H1 (cell line): ENCODE results near the gene CHPF. TPM values are rescaled to one million over a fixed set of nuclear protein-coding genes. Genes with fewer than 3 reads are reported as not detected.

Source experiments
- CTCF ChIA-PET: fragments of 300-600 bp; sonication (Branson Sonifier 250); formaldehyde crosslinking; loops from one replicate; lab custom pipeline; 2021; ENCODE audit not compliant: partially characterized antibody; lab: Charles Lee
- POLR2A ChIA-PET: fragments of 300-600 bp; sonication (Branson Sonifier 250); formaldehyde crosslinking; loops from one replicate; lab custom pipeline; 2021; ENCODE audit warnings: inconsistent platforms; ENCODE audit not compliant: partially characterized antibody; lab: Charles Lee
- DNase-seq, 2 experiments: peaks; one replicate each; pipeline versions ENCODE4 v3.0.0 to v3.0.0-alpha.2; 2010 to 2022; ENCODE audit warnings: low spot score in 2 of 2, low read depth in 1 of 2, mixed read lengths in 1 of 2
- FAIRE-seq: peaks from 2 replicates; lab custom pipeline; 2011; peaks lifted over from hg19 to GRCh38; lab: Jason Lieb, UNC
- H2AFZ ChIP-seq: 2 replicates; pipeline ENCODE4 v1.8.1; 2012; ENCODE audit warnings: low read length, inconsistent platforms
- H2AK5ac ChIP-seq: 2 replicates; pipeline ENCODE4 v1.6.1; 2013; ENCODE audit warnings: low read depth, low read length
- H2BK120ac ChIP-seq: replicated peaks from 2 replicates; pipeline ENCODE3; 2013; ENCODE audit warnings: low read depth, low read length, inconsistent platforms
- H2BK12ac ChIP-seq: 2 replicates; pipeline ENCODE4 v1.6.1; 2013; ENCODE audit warnings: low read depth, low read length
- H2BK15ac ChIP-seq: 2 replicates; pipeline ENCODE4 v1.6.1; 2013; ENCODE audit warnings: low read length
- H2BK20ac ChIP-seq: 2 replicates; pipeline ENCODE4 v1.6.1; 2013; ENCODE audit warnings: low read length
- H2BK5ac ChIP-seq: 2 replicates; pipeline ENCODE4 v1.6.1; 2013; ENCODE audit warnings: low read depth, low read length
- H3K14ac ChIP-seq: 2 replicates; pipeline ENCODE4 v1.6.1; 2013; ENCODE audit warnings: inconsistent platforms; ENCODE audit not compliant: insufficient read length
- H3K18ac ChIP-seq: 2 replicates; pipeline ENCODE4 v1.6.1; 2013; ENCODE audit warnings: low read length; ENCODE audit errors: extremely low read depth
- H3K23ac ChIP-seq: 2 replicates; pipeline ENCODE4 v1.6.1; 2013; ENCODE audit warnings: inconsistent platforms; ENCODE audit not compliant: insufficient read length
- H3K23me2 ChIP-seq: 2 replicates; pipeline ENCODE4 v1.6.1; 2013; ENCODE audit warnings: low read depth, low read length
- H3K27ac ChIP-seq: 2 replicates; pipeline ENCODE4 v1.6.1; 2011; ENCODE audit warnings: low read depth, low read length, inconsistent platforms
- H3K27me3 ChIP-seq, 4 experiments: replicated peaks in 1 of 4; 1 replicate in 1 of 4; 2 replicates in 3 of 4; pipeline versions ENCODE4 v1.6.1 to v1.8.1; 2011 to 2013; ENCODE audit warnings: low read length in 3 of 4, mild to moderate bottlenecking in 3 of 4, inconsistent platforms in 2 of 4, mixed read lengths in 2 of 4, moderate library complexity in 1 of 4; ENCODE audit not compliant: control insufficient read depth in 3 of 4, insufficient read depth in 3 of 4; ENCODE audit errors: extremely low read depth in 1 of 4
- H3K36me3 ChIP-seq, 4 experiments: 2 replicates each; pipeline versions ENCODE4 v1.6.1 to v1.8.1; 2011 to 2013; ENCODE audit warnings: mild to moderate bottlenecking in 4 of 4, low read length in 3 of 4, moderate library complexity in 2 of 4, control low read depth in 1 of 4, inconsistent platforms in 1 of 4; ENCODE audit not compliant: insufficient read depth in 4 of 4, control insufficient read depth in 2 of 4
- H3K4ac ChIP-seq: replicated peaks from 2 replicates; pipeline ENCODE3; 2013; ENCODE audit warnings: low read length, low read depth, mixed read lengths, inconsistent platforms; ENCODE audit not compliant: insufficient read length
- H3K4me1 ChIP-seq, 4 experiments: replicated peaks in 1 of 4; 1 replicate in 1 of 4; 2 replicates in 3 of 4; pipeline versions ENCODE4 v1.6.1 to v1.8.1; 2011 to 2013; ENCODE audit warnings: low read length in 3 of 4, inconsistent platforms in 2 of 4, mixed read lengths in 1 of 4; ENCODE audit not compliant: insufficient read depth in 4 of 4, control insufficient read depth in 3 of 4
- H3K4me2 ChIP-seq, 2 experiments: 2 replicates each; pipeline versions ENCODE4 v1.6.1 to v1.8.1; 2011 to 2013; ENCODE audit warnings: low read depth in 2 of 2, low read length in 2 of 2, control low read depth in 1 of 2, inconsistent platforms in 1 of 2, mild to moderate bottlenecking in 1 of 2; ENCODE audit not compliant: insufficient read depth in 1 of 2
- H3K4me3 ChIP-seq, 4 experiments: fragments of 200-600, 300-600 bp in 1 of 4; sonication (generic), shearing (Covaris generic), sonication (Bioruptor Twin) in 1 of 4; 2 replicates each; pipeline versions ENCODE4 v1.5.1 to v1.8.1; 2011 to 2016; ENCODE audit warnings: low read length in 4 of 4, low read depth in 3 of 4, control low read depth in 2 of 4, inconsistent platforms in 2 of 4, mild to moderate bottlenecking in 2 of 4, mixed read lengths in 1 of 4, moderate library complexity in 1 of 4; ENCODE audit not compliant: insufficient read depth in 2 of 4; ENCODE audit errors: extremely low read depth in 1 of 4
- H3K56ac ChIP-seq: replicated peaks from 2 replicates; pipeline ENCODE3; 2013; ENCODE audit warnings: low read depth, mild to moderate bottlenecking, mixed read lengths, low read length, inconsistent platforms; ENCODE audit not compliant: insufficient read length
- H3K79me1 ChIP-seq: 2 replicates; pipeline ENCODE4 v1.6.1; 2013; ENCODE audit warnings: low read depth, low read length, control low read depth
- H3K79me2 ChIP-seq, 2 experiments: 2 replicates each; pipeline versions ENCODE4 v1.6.1 to v1.8.1; 2012 to 2013; ENCODE audit warnings: low read length in 2 of 2, mild to moderate bottlenecking in 2 of 2, inconsistent platforms in 1 of 2; ENCODE audit not compliant: insufficient read depth in 2 of 2, control insufficient read depth in 1 of 2
- H3K9ac ChIP-seq, 4 experiments: replicated peaks in 1 of 4; 1 replicate in 1 of 4; 2 replicates in 3 of 4; pipeline versions ENCODE4 v1.6.1 to v1.8.1; 2011 to 2013; ENCODE audit warnings: low read depth in 3 of 4, low read length in 3 of 4, control low read depth in 2 of 4, mild to moderate bottlenecking in 2 of 4, moderate library complexity in 2 of 4, inconsistent platforms in 1 of 4; ENCODE audit errors: extremely low read depth in 1 of 4
- H3K9me3 ChIP-seq, 2 experiments: 2 replicates each; pipeline versions ENCODE4 v1.6.1 to v1.8.1; 2012 to 2013; ENCODE audit warnings: mild to moderate bottlenecking in 2 of 2, moderate library complexity in 2 of 2, control low read depth in 1 of 2, inconsistent platforms in 1 of 2, low read depth in 1 of 2, low read length in 1 of 2, mixed read lengths in 1 of 2; ENCODE audit not compliant: insufficient read depth in 2 of 2
- H4K20me1 ChIP-seq, 2 experiments: replicated peaks in 1 of 2; 2 replicates each; pipeline versions ENCODE3 to v1.8.1; 2011 to 2013; ENCODE audit warnings: inconsistent platforms in 2 of 2, low read length in 2 of 2, mild to moderate bottlenecking in 1 of 2; ENCODE audit not compliant: insufficient read depth in 2 of 2, control insufficient read depth in 1 of 2
- H4K5ac ChIP-seq: 2 replicates; pipeline ENCODE4 v1.6.1; 2013; ENCODE audit warnings: low read length, low read depth, mixed read lengths, inconsistent platforms; ENCODE audit not compliant: insufficient read length
- H4K8ac ChIP-seq: 2 replicates; pipeline ENCODE4 v1.8.0; 2013; ENCODE audit warnings: mild to moderate bottlenecking, moderate library complexity, low read length, inconsistent platforms; ENCODE audit not compliant: insufficient read depth; ENCODE audit errors: extremely low read depth
- H4K91ac ChIP-seq: replicated peaks from 2 replicates; pipeline ENCODE3; 2013; ENCODE audit warnings: low read length, mixed read lengths, inconsistent platforms; ENCODE audit not compliant: insufficient read length
- CREB1 ChIP-seq: IDR thresholded peaks from 2 replicates; pipeline ENCODE4 v1.6.1; 2012; ENCODE audit warnings: inconsistent platforms
- CTBP2 ChIP-seq: IDR thresholded peaks from 2 replicates; pipeline ENCODE4 v1.7.0; 2011; ENCODE audit warnings: borderline replicate concordance, mild to moderate bottlenecking, moderate library complexity, mixed read lengths, low read length; ENCODE audit not compliant: insufficient read depth, insufficient read length
- HDAC2 ChIP-seq, 2 experiments: fragments of 300-600 bp in 1 of 2; sonication (generic) in 1 of 2; IDR thresholded peaks; 2 replicates each; pipeline ENCODE4 v1.6.1; 2011 to 2012; ENCODE audit warnings: low read depth in 2 of 2, low read length in 2 of 2, mild to moderate bottlenecking in 2 of 2, moderate library complexity in 2 of 2, borderline replicate concordance in 1 of 2, inconsistent platforms in 1 of 2
- KDM1A ChIP-seq: fragments of 200-600, 300-600 bp; sonication (generic); IDR thresholded peaks from 2 replicates; pipeline ENCODE4 v1.7.1; 2016; ENCODE audit warnings: mild to moderate bottlenecking, low read length, borderline replicate concordance
- NANOG ChIP-seq: IDR thresholded peaks from 2 replicates; pipeline ENCODE4 v1.6.1; 2011; ENCODE audit warnings: low read length, low read depth, mild to moderate bottlenecking, inconsistent platforms; ENCODE audit not compliant: insufficient read depth, poor library complexity, severe bottlenecking
- NRF1 ChIP-seq: IDR thresholded peaks from 2 replicates; pipeline ENCODE4 v1.6.1; 2011; ENCODE audit warnings: mild to moderate bottlenecking, low read depth, low read length, improper control_type of control experiment
- SP2 ChIP-seq: IDR thresholded peaks from 2 replicates; pipeline ENCODE4 v1.6.1; 2012; ENCODE audit warnings: mild to moderate bottlenecking, low read length, inconsistent platforms
- TAF7 ChIP-seq: optimal IDR thresholded peaks from 2 replicates; pipeline ENCODE3; 2011; ENCODE audit warnings: low read depth, mild to moderate bottlenecking, inconsistent platforms, low read length, moderate library complexity, borderline replicate concordance
- TCF12 ChIP-seq: IDR thresholded peaks from 2 replicates; pipeline ENCODE4 v1.6.1; 2011; ENCODE audit warnings: low read depth, mild to moderate bottlenecking, low read length
- TEAD4 ChIP-seq: IDR thresholded peaks from 2 replicates; pipeline ENCODE4 v1.6.1; 2012; ENCODE audit warnings: low read depth, low read length, inconsistent platforms, mixed read lengths
- WGBS, 2 experiments: shearing (Covaris generic) in 1 of 2; methylation state at CpG; one replicate each; pipeline versions ENCODE4 v1.1.6 to v1.1.7; 2013 to 2015; ENCODE audit warnings: low lambda C conversion rate in 2 of 2, mixed read lengths in 2 of 2, inconsistent platforms in 1 of 2, low coverage in 1 of 2, missing lambda C conversion rate in 1 of 2; ENCODE audit not compliant: insufficient replicate concordance in 2 of 2, insufficient coverage in 1 of 2, insufficient read length in 1 of 2; ENCODE audit errors: extremely low coverage in 1 of 2, missing lambda C conversion rate in 1 of 2; 5-methylcytosine and 5-hydroxymethylcytosine counted together
- polyA plus RNA-seq, 7 experiments: library from polyadenylated mRNA; depleted of rRNA in 3 of 7; stranded (reverse) in 5 of 7; unstranded in 2 of 7; fragments of >200 nt in 5 of 7; fragments of 200-250 nt in 2 of 7; gene quantifications; 1 replicate in 5 of 7; 2 replicates in 1 of 7; 4 replicates in 1 of 7; pipeline versions ENCODE4 v1.2.1 to v1.2.3, GENCODE V29; 2011 to 2013; ENCODE audit warnings: missing spikeins in 2 of 7, mixed read lengths in 2 of 7
- total RNA-seq: library from RNA; stranded (reverse); fragmentation: NEBNext Ultra II Directional; extraction: Animal tissue kit (Norgen Biotek cat#: 25700); gene quantifications from 2 replicates; pipeline ENCODE4 v1.2.1, GENCODE V29; 2021

CHPF gene
- total and polyA plus RNA-seq, 2 of the 8 experiments (the other 6 are each of a cell fraction or from before 2014, with no cell fraction given): 62.9 to 67.3 TPM

DNA sequence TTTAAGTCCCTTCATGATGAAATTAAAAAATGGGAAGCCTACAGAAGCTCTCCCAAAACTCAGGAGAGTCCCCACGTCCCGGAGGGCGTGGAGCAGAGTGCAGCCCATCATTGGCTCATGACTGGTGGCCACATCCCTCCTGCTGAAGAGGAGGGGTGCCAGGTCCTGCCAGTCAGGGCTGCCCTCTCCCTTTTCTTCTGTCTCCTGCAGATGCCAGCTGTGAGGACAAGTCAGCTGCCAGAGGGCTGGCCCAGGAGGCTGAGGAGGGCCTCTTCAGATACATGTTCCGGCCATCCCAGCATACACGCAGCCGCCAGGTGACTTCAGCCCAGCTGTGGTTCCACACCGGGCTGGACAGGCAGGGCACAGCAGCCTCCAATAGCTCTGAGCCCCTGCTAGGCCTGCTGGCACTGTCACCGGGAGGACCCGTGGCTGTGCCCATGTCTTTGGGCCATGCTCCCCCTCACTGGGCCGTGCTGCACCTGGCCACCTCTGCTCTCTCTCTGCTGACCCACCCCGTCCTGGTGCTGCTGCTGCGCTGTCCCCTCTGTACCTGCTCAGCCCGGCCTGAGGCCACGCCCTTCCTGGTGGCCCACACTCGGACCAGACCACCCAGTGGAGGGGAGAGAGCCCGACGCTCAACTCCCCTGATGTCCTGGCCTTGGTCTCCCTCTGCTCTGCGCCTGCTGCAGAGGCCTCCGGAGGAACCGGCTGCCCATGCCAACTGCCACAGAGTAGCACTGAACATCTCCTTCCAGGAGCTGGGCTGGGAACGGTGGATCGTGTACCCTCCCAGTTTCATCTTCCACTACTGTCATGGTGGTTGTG is 31.1 kb upstream of the CHPF start:
- H4K20me1 ChIP-seq: no peaks in the 10 kb centered on the region
- FAIRE-seq (no peak), DNase-seq (no peak)
- H2BK5ac ChIP-seq: no peak overlapping the region
- H3K36me3 ChIP-seq: peaks cover 0 to 2% (median 0%) of the 10 kb centered on the region in 4 experiments; a peak in 1 of 8 replicates
- POLR2A ChIA-PET: interaction anchor here (1.2 to 18.6 kb wide), 4 partner anchors 16 to 33 kb away, joined by 3 to 293 read pairs (median 22); partner anchors contain the start of gene STK11IP
- H3K27me3 ChIP-seq: peaks cover 0 to 2% (median 0%) of the 10 kb centered on the region in 4 experiments; a peak in 2 of 7 replicates
- H2BK15ac ChIP-seq: peak overlapping the region; percentile 19
- no peak overlapping the region for H2AFZ ChIP-seq
- 90% methylated on average over 21 of the region's 22 CpGs; no CpG with 5 or more reads in 1 of the 2 experiments for WGBS, 2 experiments
- H3K9me3 ChIP-seq: no peaks in the 10 kb centered on the region
- no peak overlapping the region for H3K4ac ChIP-seq
- no peak overlapping the region; the same call in none of the 2 replicates for H3K18ac ChIP-seq
- H4K5ac ChIP-seq: no peak overlapping the region
- H4K8ac ChIP-seq: no peak overlapping the region; the same call in 1 of the 2 replicates
- no peak overlapping the region for H3K27ac ChIP-seq
- peak overlapping the region; percentile 17 for H4K91ac ChIP-seq
- H3K56ac ChIP-seq: no peak overlapping the region
- H3K79me1 ChIP-seq: no peaks in the 10 kb centered on the region
- H3K79me2 ChIP-seq: peaks cover 0 to 2% of the 10 kb centered on the region in 2 experiments; a peak in 2 of 4 replicates
- H2BK20ac ChIP-seq: peak overlapping the region; percentile 66; the same call in 1 of the 2 replicates
- peaks cover 10% of the 10 kb centered on the region; the same call in 1 of the 2 replicates for H3K23me2 ChIP-seq
- H3K14ac ChIP-seq: no peak overlapping the region
- no peak overlapping the region for H3K4me3 ChIP-seq
- CTCF ChIA-PET: interaction anchor here (0.6 to 4.3 kb wide), 7 partner anchors 10 to 81 kb away, joined by 3 to 64 read pairs (median 6); partner anchors contain the start of gene STK11IP
- H3K4me1 ChIP-seq: peaks cover 7 to 33% (median 25%) of the 10 kb centered on the region in 4 experiments
- H3K9ac ChIP-seq: no peak overlapping the region
- peak overlapping the region; percentile 92; the same call in 1 of the 2 replicates for H2BK12ac ChIP-seq
- H3K4me2 ChIP-seq: no peak overlapping the region
- no peak overlapping the region for H3K23ac ChIP-seq
- H2BK120ac ChIP-seq: no peak overlapping the region
- peak overlapping the region; percentile 78; the same call in 1 of the 2 replicates for H2AK5ac ChIP-seq
- no peak for TF ChIP-seq TAF7
- no peak for TF ChIP-seq KDM1A
- no peak for TF ChIP-seq HDAC2 (IDR thresholded peaks at IDR 0.05; ENCODE audit: borderline replicate concordance in 1 of 2, low read depth in 2 of 2, low read length in 2 of 2)
- no peak for TF ChIP-seq TCF12
- no peak for TF ChIP-seq CREB1
- TF ChIP-seq SP2: no peak
- TF ChIP-seq CTBP2: no peak
- no peak for TF ChIP-seq NRF1
- no peak for TF ChIP-seq NANOG
- no peak for TF ChIP-seq TEAD4
